Smooth muscle cell (in vitro differentiated cells): ENCODE data around the gene LAMB2. TPM values are rescaled to one million over a fixed set of nuclear protein-coding genes. Genes with fewer than 3 reads are reported as not detected.

ENCODE experiments used
- DNase-seq: peaks from one replicate; lab custom pipeline; 2025; ENCODE audit not compliant: unreplicated experiment; lab: John Stamatoyannopoulos, UW
- H2AFZ ChIP-seq: fragments of 200-600 bp; sonication (generic); 2 replicates; pipeline ENCODE4 v1.6.0; 2016; ENCODE audit warnings: antibody characterized with exemption, low read depth, mild to moderate bottlenecking
- H3F3A ChIP-seq: fragments of 200-600 bp; sonication (generic); 2 replicates; pipeline ENCODE4 v1.6.0; 2017; ENCODE audit warnings: antibody characterized with exemption, low read depth
- H3K27ac ChIP-seq: fragments of 200-600 bp; sonication (generic); 2 replicates; pipeline ENCODE4 v1.5.1; 2016; ENCODE audit warnings: low read depth, mild to moderate bottlenecking
- H3K27me3 ChIP-seq: fragments of 200-600 bp; sonication (generic); 2 replicates; pipeline ENCODE4 v1.6.1; 2016; ENCODE audit warnings: low read depth, mild to moderate bottlenecking
- H3K36me3 ChIP-seq: fragments of 200-600 bp; sonication (generic); 2 replicates; pipeline ENCODE4 v1.5.1; 2016; ENCODE audit warnings: low read depth
- H3K4me1 ChIP-seq: fragments of 200-600 bp; sonication (generic); 2 replicates; pipeline ENCODE4 v1.5.1; 2016; ENCODE audit warnings: low read depth
- H3K4me2 ChIP-seq: fragments of 200-600 bp; sonication (generic); 2 replicates; pipeline ENCODE4 v1.6.0; 2016; ENCODE audit warnings: mild to moderate bottlenecking
- H3K4me3 ChIP-seq: fragments of 200-600 bp; sonication (generic); 2 replicates; pipeline ENCODE4 v1.5.1; 2016; ENCODE audit warnings: mild to moderate bottlenecking
- H3K79me2 ChIP-seq: fragments of 200-600 bp; sonication (generic); 2 replicates; pipeline ENCODE4 v1.6.0; 2016; ENCODE audit warnings: low read depth, mild to moderate bottlenecking
- H3K9ac ChIP-seq: fragments of 200-600 bp; sonication (generic); 2 replicates; pipeline ENCODE4 v1.6.0; 2016; ENCODE audit warnings: low read depth
- H3K9me3 ChIP-seq: fragments of 200-600 bp; sonication (generic); replicated peaks from 2 replicates; pipeline ENCODE4 v1.5.1; 2016; ENCODE audit warnings: low read depth
- H4K20me1 ChIP-seq: fragments of 200-600 bp; sonication (generic); 2 replicates; pipeline ENCODE4 v1.6.0; 2016; ENCODE audit warnings: low read depth
- WGBS: methylation state at CpG from one replicate; pipeline ENCODE4 v1.1.7; 2016; ENCODE audit warnings: low lambda C conversion rate; 5-methylcytosine and 5-hydroxymethylcytosine counted together
- polyA plus RNA-seq: library from polyadenylated mRNA; unstranded; fragments of >200 nt; fragmentation: Nextera tagmentation; extraction: Ambion mirVana; gene quantifications from 2 replicates; pipeline ENCODE4 v1.2.1, GENCODE V29; 2016
- total RNA-seq: library from RNA; depleted of rRNA; stranded (reverse); fragments of >200 nt; gene quantifications from 2 replicates; pipeline ENCODE4 v1.2.3, GENCODE V29; 2014
- TF ChIP-seq, protein P1 (sequence below): fragments of 200-600 bp; sonication (generic); IDR thresholded peaks from 2 replicates; pipeline ENCODE4 v1.5.1; 2017; ENCODE audit warnings: borderline replicate concordance, mild to moderate bottlenecking, antibody characterized with exemption; ENCODE audit not compliant: insufficient read depth, poor library complexity, severe bottlenecking

Gene LAMB2
- total and polyA plus RNA-seq, 2 experiments from 2014 or later: 456 to 503 TPM

- peaks cover 19% of the 10 kb centered on the region for H3K79me2 ChIP-seq
- H3K4me1 ChIP-seq: peaks cover 5% of the 10 kb centered on the region
- no peaks in the 10 kb centered on the region for H3K9me3 ChIP-seq
- H4K20me1 ChIP-seq: no peaks in the 10 kb centered on the region
- peaks cover 15% of the 10 kb centered on the region for H3F3A ChIP-seq
- TF ChIP-seq, protein P1, sequence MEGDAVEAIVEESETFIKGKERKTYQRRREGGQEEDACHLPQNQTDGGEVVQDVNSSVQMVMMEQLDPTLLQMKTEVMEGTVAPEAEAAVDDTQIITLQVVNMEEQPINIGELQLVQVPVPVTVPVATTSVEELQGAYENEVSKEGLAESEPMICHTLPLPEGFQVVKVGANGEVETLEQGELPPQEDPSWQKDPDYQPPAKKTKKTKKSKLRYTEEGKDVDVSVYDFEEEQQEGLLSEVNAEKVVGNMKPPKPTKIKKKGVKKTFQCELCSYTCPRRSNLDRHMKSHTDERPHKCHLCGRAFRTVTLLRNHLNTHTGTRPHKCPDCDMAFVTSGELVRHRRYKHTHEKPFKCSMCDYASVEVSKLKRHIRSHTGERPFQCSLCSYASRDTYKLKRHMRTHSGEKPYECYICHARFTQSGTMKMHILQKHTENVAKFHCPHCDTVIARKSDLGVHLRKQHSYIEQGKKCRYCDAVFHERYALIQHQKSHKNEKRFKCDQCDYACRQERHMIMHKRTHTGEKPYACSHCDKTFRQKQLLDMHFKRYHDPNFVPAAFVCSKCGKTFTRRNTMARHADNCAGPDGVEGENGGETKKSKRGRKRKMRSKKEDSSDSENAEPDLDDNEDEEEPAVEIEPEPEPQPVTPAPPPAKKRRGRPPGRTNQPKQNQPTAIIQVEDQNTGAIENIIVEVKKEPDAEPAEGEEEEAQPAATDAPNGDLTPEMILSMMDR: no peak
- no peak for DNase-seq
- H3K27me3 ChIP-seq: no peaks in the 10 kb centered on the region
- no peaks in the 10 kb centered on the region for H3K36me3 ChIP-seq
- no peak overlapping the region for H3K9ac ChIP-seq
- no peak overlapping the region for H3K4me2 ChIP-seq
- no peak overlapping the region for H2AFZ ChIP-seq
- peak overlapping the region; percentile 92 for H3K27ac ChIP-seq
- 91% methylated on average over 17 of the region's 17 CpGs for WGBS
- H3K4me3 ChIP-seq: peak overlapping the region; percentile 71
Observed at GRCh38 chr3:49121132-49121736, 11.6 kb downstream of the LAMB2 start.

DNA sequence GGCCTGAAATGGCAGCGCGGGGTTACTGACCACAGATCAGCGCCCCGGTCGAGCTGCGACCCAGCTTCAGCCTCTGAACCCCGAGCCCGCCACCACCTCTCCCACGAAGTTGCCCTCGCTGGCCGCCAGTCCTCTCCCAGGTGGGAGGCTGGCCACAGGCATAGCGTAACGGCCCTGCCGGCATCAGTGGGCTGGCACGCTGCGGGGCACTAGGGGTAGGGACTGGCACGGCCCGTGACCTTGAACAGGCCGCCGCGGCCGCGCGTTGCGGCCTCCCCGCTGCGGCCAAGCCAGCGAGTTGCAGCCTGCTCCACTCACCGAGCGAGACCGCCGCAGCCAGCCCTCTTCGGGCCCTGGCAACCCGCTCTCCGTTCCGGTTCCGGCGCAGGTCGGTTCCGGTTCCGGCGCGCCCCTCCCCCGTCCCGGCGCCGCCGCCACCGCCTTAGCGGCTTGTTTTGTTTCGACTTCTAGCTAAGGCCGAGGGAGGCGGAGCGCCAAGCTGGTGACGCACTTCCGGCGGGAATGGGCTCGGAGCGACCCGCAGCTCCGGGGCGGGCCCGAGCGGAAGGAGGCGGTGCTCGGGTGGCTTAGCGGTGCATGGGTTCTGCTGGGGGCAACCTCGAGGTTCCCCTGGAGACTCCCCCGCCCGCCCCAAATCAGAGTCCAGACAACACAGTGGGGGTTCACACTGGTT, 12.3 kb downstream of the LAMB2 start, which contains the start of gene USP19:
USP19 (minus strand) TSS at position 386 of the 694 bp plus-strand sequence. CDS start 1,678 bp downstream, outside the sequence.
- 2% methylated on average over 63 of the region's 70 CpGs for WGBS
- TF ChIP-seq, protein P1: no peak
- peak within 1 kb of the TSS; percentile 93 for H3K9ac ChIP-seq

GRCh38 chr3:49120096-49120437, 12.8 kb downstream of the LAMB2 start:
- Histone ChIP-seq H3K9me3 (no peaks in the 10 kb centered on the region), H4K20me1 (no peaks in the 10 kb centered on the region), H3K4me2 (peak overlapping the region; percentile 87), H3K27ac (peak overlapping the region; percentile 92), H3K36me3 (no peaks in the 10 kb centered on the region), H2AFZ (no peak overlapping the region), H3K4me1 (peaks cover 5% of the 10 kb centered on the region), H3F3A (peaks cover 15% of the 10 kb centered on the region), H3K9ac (peak overlapping the region; percentile 93), H3K4me3 (peak overlapping the region; percentile 71), H3K79me2 (peaks cover 19% of the 10 kb centered on the region), H3K27me3 (no peaks in the 10 kb centered on the region)
- 5% methylated on average over 8 of the region's 9 CpGs for WGBS
- DNase-seq: no peak
- TF ChIP-seq, protein P1: no peak

More for the DNA sequence above, 12.3 kb downstream of the LAMB2 start, which contains the start of gene USP19:
- peak within 1 kb of the TSS; percentile 71 for H3K4me3 ChIP-seq
- H4K20me1 ChIP-seq: no peaks in the 10 kb centered on the region
- H3K4me1 ChIP-seq: peaks cover 5% of the 10 kb centered on the region
- peak within 1 kb of the TSS; percentile 56 for H2AFZ ChIP-seq
- peaks cover 19% of the 10 kb centered on the region for H3K79me2 ChIP-seq
- peak within 1 kb of the TSS; percentile 92 for H3K27ac ChIP-seq
- DNase-seq: peak; percentile 71
- H3K9me3 ChIP-seq: no peaks in the 10 kb centered on the region
- peaks cover 15% of the 10 kb centered on the region for H3F3A ChIP-seq
- H3K27me3 ChIP-seq: no peaks in the 10 kb centered on the region
- peak within 1 kb of the TSS; percentile 87 for H3K4me2 ChIP-seq
- H3K36me3 ChIP-seq: no peaks in the 10 kb centered on the region
